Measurements from ENCODE around the gene MKRN2.

GRCh38 chr3:12566976-12567375 is 10.1 kb downstream of the MKRN2 start:
- TF ChIP-seq CTCF (IDR thresholded peaks at IDR 0.05; ENCODE audit: low read depth, low read length) (no peak), MYC (IDR thresholded peaks at IDR 0.05; ENCODE audit: low read depth, low read length) (no peak), MAX (IDR thresholded peaks at IDR 0.05; ENCODE audit: low read depth, low read length) (no peak), POLR2A (IDR thresholded peaks at IDR 0.05; ENCODE audit: extremely low read depth, insufficient read length) (no peak)

All from NB4 (cell line).